HEK293 (cell line): ENCODE data around the gene PRICKLE1.

Experiments used
- CTCF ChIA-PET: fragments of 350-600 bp; formaldehyde crosslinking; extraction: SDS; loops from one replicate; lab custom pipeline; 2021; ENCODE audit warnings: antibody characterized with exemption; lab: Yijun Ruan, JAX
- POLR2A ChIA-PET: fragments of 300-600 bp; formaldehyde crosslinking; extraction: SDS; loops from one replicate; lab custom pipeline; 2020; ENCODE audit warnings: antibody characterized with exemption, inconsistent platforms; lab: Yijun Ruan, JAX
- H3K27ac ChIP-seq: fragments of 200-500 bp; sonication (Bioruptor generic); 2 replicates; pipeline ENCODE4 v1.5.1; 2014; ENCODE audit warnings: low read depth, low read length, control low read depth, inconsistent platforms; ENCODE audit errors: extremely low read depth
- H3K36me3 ChIP-seq, 2 experiments: fragments of 200-500 bp in 1 of 2; sonication (Bioruptor generic) in 1 of 2; 1 replicate in 1 of 2; 2 replicates in 1 of 2; pipeline ENCODE4 v1.5.1; 2014 to 2017; ENCODE audit warnings: inconsistent platforms in 2 of 2, low read length in 2 of 2; ENCODE audit not compliant: control insufficient read depth in 2 of 2, insufficient read depth in 1 of 2
- H3K4me1 ChIP-seq: fragments of 200-500 bp; sonication (Bioruptor generic); 2 replicates; pipeline ENCODE4 v1.5.1; 2014; ENCODE audit warnings: mild to moderate bottlenecking, low read length, inconsistent platforms; ENCODE audit not compliant: control insufficient read depth, insufficient read depth
- H3K4me3 ChIP-seq: 2 replicates; pipeline ENCODE4 v1.5.1; 2011; ENCODE audit warnings: low read depth, mild to moderate bottlenecking, control low read depth, low read length, moderate library complexity
- H3K9me3 ChIP-seq: fragments of 200-500 bp; sonication (Bioruptor generic); 2 replicates; pipeline ENCODE4 v1.5.1; 2014; ENCODE audit warnings: low read depth, low read length, inconsistent platforms; ENCODE audit not compliant: control insufficient read depth, insufficient read depth
- GLI2 ChIP-seq: fragments of 450-650 bp; formaldehyde crosslinking; IDR thresholded peaks from 2 replicates; pipeline ENCODE4; 2017; ENCODE audit warnings: missing biosample characterization, missing genetic modification characterization, low read depth, borderline replicate concordance
- KLF10 ChIP-seq: fragments of 450-650 bp; IDR thresholded peaks from 2 replicates; pipeline ENCODE4 v1.5.1; 2018; ENCODE audit warnings: missing biosample characterization, mild to moderate bottlenecking, missing genetic modification characterization
- PRDM1 ChIP-seq: fragments of 450-650 bp; formaldehyde crosslinking; IDR thresholded peaks from 2 replicates; pipeline ENCODE4; 2016; ENCODE audit warnings: missing biosample characterization, missing genetic modification characterization
- SCRT1 ChIP-seq: fragments of 450-650 bp; formaldehyde crosslinking; IDR thresholded peaks from 2 replicates; pipeline ENCODE4 v1.5.1; 2016; ENCODE audit warnings: missing biosample characterization, missing genetic modification characterization, borderline replicate concordance
- SP7 ChIP-seq: fragments of 450-650 bp; formaldehyde crosslinking; IDR thresholded peaks from 2 replicates; pipeline ENCODE4 v1.5.1; 2016; ENCODE audit warnings: missing biosample characterization, missing genetic modification characterization
- ZNF121 ChIP-seq: fragments of 450-650 bp; formaldehyde crosslinking; IDR thresholded peaks from 2 replicates; pipeline ENCODE4 v1.5.1; 2016; ENCODE audit warnings: missing biosample characterization, missing genetic modification characterization
- ZNF133 ChIP-seq: fragments of 450-650 bp; formaldehyde crosslinking; IDR thresholded peaks from 2 replicates; pipeline ENCODE4 v1.5.1; 2016; ENCODE audit warnings: missing biosample characterization, missing genetic modification characterization
- ZNF140 ChIP-seq: fragments of 450-650 bp; formaldehyde crosslinking; IDR thresholded peaks from 2 replicates; pipeline ENCODE4 v1.5.1; 2016; ENCODE audit warnings: missing biosample characterization, missing genetic modification characterization
- ZNF211 ChIP-seq: fragments of 450-650 bp; formaldehyde crosslinking; IDR thresholded peaks from 2 replicates; pipeline ENCODE4 v1.5.1; 2016; ENCODE audit warnings: low read depth, missing biosample characterization, missing genetic modification characterization
- ZNF324 ChIP-seq: fragments of 450-650 bp; formaldehyde crosslinking; IDR thresholded peaks from 2 replicates; pipeline ENCODE4 v1.5.1; 2016; ENCODE audit warnings: missing biosample characterization, missing genetic modification characterization
- ZNF513 ChIP-seq: fragments of 450-650 bp; IDR thresholded peaks from 2 replicates; pipeline ENCODE4 v1.5.1; 2018; ENCODE audit warnings: missing biosample characterization, missing genetic modification characterization
- ZNF776 ChIP-seq: fragments of 450-650 bp; formaldehyde crosslinking; IDR thresholded peaks from 2 replicates; pipeline ENCODE4 v1.5.0; 2017; ENCODE audit warnings: missing biosample characterization, missing genetic modification characterization, borderline replicate concordance
- ZSCAN30 ChIP-seq: fragments of 450-650 bp; IDR thresholded peaks from 2 replicates; pipeline ENCODE4 v1.5.1; 2018; ENCODE audit warnings: missing biosample characterization, mild to moderate bottlenecking, missing genetic modification characterization, moderate library complexity
- TF ChIP-seq, protein P1 (sequence below): fragments of 450-650 bp; formaldehyde crosslinking; optimal IDR thresholded peaks from 2 replicates; pipeline ENCODE3; 2016; ENCODE audit warnings: missing biosample characterization, mild to moderate bottlenecking, missing genetic modification characterization
- TF ChIP-seq, protein P2 (sequence below): fragments of 450-650 bp; formaldehyde crosslinking; conservative IDR thresholded peaks from 2 replicates; pipeline ENCODE4 v1.5.1; 2016; ENCODE audit warnings: low read depth, missing biosample characterization, missing genetic modification characterization

Gene PRICKLE1

GRCh38 chr12:42615006-42615405 is 25.5 kb upstream of the PRICKLE1 start (continued):
- TF ChIP-seq ZNF513 (tag by site-specific recombination) (no peak), ZNF133 (tag by site-specific recombination) (no peak), SCRT1 (tag by site-specific recombination) (no peak), SP7 (no peak), ZNF140 (tag by site-specific recombination) (no peak), ZNF211 (no peak), ZSCAN30 (tag by site-specific recombination) (no peak), ZNF324 (tag by site-specific recombination) (no peak), ZNF121 (tag by site-specific recombination) (no peak), ZNF776 (no peak)

DNA sequence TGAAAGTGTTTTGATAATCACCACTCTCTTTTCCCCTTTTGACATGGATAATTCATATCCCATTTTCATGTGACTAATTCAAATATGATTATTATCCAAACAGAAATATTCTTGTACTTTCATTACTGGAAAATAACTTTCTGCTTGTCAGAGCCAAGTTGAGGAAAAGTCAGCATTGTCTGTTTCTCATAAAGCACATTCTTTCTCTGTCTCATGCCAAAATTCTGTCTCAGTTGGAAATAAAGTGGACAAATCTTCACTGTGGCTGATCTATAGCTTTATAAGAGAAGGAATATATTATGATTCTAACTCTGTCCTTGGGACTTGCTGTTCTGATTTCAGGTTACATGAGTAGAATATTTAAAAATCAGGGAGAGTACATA is 22.7 kb upstream of the PRICKLE1 start:
- Histone ChIP-seq H3K4me1 (no peaks in the 10 kb centered on the region), H3K9me3 (no peaks in the 10 kb centered on the region), H3K36me3 (no peaks in the 10 kb centered on the region), H3K4me3 (no peak overlapping the region), H3K27ac (no peak overlapping the region)
- CTCF ChIA-PET = no interaction called here
- TF ChIP-seq, protein P1, sequence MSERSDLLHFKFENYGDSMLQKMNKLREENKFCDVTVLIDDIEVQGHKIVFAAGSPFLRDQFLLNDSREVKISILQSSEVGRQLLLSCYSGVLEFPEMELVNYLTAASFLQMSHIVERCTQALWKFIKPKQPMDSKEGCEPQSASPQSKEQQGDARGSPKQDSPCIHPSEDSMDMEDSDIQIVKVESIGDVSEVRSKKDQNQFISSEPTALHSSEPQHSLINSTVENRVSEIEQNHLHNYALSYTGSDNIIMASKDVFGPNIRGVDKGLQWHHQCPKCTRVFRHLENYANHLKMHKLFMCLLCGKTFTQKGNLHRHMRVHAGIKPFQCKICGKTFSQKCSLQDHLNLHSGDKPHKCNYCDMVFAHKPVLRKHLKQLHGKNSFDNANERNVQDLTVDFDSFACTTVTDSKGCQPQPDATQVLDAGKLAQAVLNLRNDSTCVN (tag by site-specific recombination) = no peak
- 0 out of 2 replicates have a peak, but pooled peaks have one; percentile 8 for TF ChIP-seq PRDM1 (tag by site-specific recombination)
- TF ChIP-seq KLF10 (tag by site-specific recombination) = no peak
- POLR2A ChIA-PET = no interaction called here

DNA sequence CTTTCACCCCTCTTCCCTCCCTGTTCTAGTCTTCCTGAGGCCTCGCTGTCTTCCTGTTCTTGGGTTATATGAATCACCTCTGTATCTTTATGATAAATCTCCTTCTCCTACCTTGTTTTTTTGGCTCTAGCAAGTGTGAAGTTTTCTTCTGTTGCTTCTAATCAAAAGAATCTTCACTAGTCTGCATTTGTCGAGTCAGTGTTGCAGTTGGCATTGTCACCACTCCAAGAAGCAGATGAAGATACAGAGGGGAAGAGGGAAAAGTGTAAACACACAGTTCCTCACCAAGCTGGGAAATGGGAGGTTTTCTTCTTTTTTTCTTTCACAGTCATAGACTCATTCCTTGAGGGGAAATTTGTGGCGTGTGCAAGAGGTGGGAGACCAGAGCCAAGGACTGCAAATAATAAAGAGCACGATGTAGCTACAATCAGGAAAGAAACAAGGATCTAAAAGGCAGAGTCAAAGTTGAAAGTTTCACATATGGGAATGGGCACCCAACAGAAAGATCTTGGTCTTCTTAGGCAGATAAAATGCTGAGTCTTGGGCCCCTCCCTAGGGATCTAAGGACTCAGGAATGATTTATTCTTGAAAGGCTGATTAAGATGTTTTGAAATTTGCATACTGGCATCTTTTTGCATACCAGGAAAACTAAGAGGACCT is 22.2 kb upstream of the PRICKLE1 start:
- ChIA-PET CTCF (no interaction called here), POLR2A (no interaction called here)
- H3K4me3 ChIP-seq = no peak overlapping the region
- H3K36me3 ChIP-seq = no peaks in the 10 kb centered on the region
- no peaks in the 10 kb centered on the region for H3K9me3 ChIP-seq
- H3K4me1 ChIP-seq = no peaks in the 10 kb centered on the region
- TF ChIP-seq ZNF140 (tag by site-specific recombination) (no peak), GLI2 (tag by site-specific recombination) (no peak), ZNF211 (no peak)
- TF ChIP-seq, protein P2, sequence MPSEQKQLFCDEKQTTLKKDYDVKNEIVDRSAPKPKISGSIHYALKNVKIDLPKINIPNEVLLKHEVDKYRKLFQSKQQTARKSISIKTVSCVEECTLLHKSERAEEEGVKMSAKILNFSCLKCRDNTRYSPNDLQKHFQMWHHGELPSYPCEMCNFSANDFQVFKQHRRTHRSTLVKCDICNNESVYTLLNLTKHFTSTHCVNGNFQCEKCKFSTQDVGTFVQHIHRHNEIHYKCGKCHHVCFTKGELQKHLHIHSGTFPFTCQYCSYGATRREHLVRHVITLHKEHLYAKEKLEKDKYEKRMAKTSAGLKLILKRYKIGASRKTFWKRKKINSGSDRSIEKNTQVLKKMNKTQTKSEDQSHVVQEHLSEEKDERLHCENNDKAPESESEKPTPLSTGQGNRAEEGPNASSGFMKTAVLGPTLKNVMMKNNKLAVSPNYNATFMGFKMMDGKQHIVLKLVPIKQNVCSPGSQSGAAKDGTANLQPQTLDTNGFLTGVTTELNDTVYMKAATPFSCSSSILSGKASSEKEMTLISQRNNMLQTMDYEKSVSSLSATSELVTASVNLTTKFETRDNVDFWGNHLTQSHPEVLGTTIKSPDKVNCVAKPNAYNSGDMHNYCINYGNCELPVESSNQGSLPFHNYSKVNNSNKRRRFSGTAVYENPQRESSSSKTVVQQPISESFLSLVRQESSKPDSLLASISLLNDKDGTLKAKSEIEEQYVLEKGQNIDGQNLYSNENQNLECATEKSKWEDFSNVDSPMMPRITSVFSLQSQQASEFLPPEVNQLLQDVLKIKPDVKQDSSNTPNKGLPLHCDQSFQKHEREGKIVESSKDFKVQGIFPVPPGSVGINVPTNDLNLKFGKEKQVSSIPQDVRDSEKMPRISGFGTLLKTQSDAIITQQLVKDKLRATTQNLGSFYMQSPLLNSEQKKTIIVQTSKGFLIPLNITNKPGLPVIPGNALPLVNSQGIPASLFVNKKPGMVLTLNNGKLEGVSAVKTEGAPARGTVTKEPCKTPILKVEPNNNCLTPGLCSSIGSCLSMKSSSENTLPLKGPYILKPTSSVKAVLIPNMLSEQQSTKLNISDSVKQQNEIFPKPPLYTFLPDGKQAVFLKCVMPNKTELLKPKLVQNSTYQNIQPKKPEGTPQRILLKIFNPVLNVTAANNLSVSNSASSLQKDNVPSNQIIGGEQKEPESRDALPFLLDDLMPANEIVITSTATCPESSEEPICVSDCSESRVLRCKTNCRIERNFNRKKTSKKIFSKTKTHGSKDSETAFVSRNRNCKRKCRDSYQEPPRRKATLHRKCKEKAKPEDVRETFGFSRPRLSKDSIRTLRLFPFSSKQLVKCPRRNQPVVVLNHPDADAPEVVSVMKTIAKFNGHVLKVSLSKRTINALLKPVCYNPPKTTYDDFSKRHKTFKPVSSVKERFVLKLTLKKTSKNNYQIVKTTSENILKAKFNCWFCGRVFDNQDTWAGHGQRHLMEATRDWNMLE = no peak
- H3K27ac ChIP-seq = no peak overlapping the region
